ENCODE measurements around the gene RELT. TPM values are rescaled to one million over a fixed set of nuclear protein-coding genes. Genes with fewer than 3 reads are reported as not detected.

Gene RELT
- total and polyA plus RNA-seq, 3 experiments from 2014 or later = 7.5 to 23.4 (median 23.4) TPM

DNA sequence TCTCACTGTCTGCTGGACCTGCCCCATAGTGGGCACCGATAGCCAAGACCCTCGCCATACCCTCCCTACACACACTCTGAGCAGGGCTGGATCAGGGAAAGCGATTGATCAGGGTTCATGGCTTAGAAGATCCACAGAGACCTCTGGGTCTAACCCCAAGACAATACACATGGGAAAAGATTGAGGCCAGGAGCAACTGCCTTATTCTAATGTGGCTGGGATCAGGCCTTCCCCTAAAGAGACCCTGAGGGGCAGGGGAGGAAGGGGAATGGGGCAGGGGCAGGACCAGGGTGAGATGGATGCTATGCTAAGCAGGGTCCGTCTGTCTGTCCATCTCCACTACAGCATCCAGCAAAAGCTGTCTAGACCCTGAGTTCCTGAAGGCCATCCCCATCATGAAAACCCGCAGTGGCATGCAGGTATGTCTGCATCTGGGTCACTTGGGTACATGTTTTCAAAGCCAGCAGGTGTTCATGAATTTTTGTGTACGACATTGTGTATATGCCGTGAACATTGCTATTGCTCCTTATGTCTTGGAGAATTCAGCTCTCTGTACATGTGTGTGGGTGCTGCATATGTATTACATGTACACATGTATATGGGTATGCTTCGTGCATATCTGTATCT is 15.3 kb upstream of the RELT start:
- peak overlapping the region in 4 of 8 donors; percentile 44 to 64 (median 52) for H3K27ac Mint-ChIP-seq
- Histone ChIP-seq H3K36me3 (ENCODE audit: insufficient read depth, low read length) (no peaks in the 10 kb centered on the region), H3K9me3 (ENCODE audit: low read length) (no peaks in the 10 kb centered on the region), H3K4me3 (ENCODE audit: low read length) (no peak overlapping the region), H3K27me3 (ENCODE audit: insufficient read depth, low read length, poor library complexity, severe bottlenecking) (no peaks in the 10 kb centered on the region), H3K4me1 (ENCODE audit: insufficient read depth, low read length) (peaks cover 4% of the 10 kb centered on the region), H3K27ac (ENCODE audit: low read depth, low read length) (no peak overlapping the region)
- no peak for DNase-seq
- peaks cover 3 to 9% (median 9%) of the 10 kb centered on the region in 3 donors for H3K4me1 Mint-ChIP-seq
- H3K27me3 Mint-ChIP-seq = no peaks in the 10 kb centered on the region
- no peak overlapping the region for H3K4me3 Mint-ChIP-seq
- peaks cover 0 to under 1% (median 0%) of the 10 kb centered on the region in 3 donors for H3K36me3 Mint-ChIP-seq
- H3K9me3 Mint-ChIP-seq = no peaks in the 10 kb centered on the region
- ChIA-PET POLR2A (interaction anchor here (0.7 kb wide), 1 partner anchor 9 kb away, joined by 3 read pairs; no protein-coding TSS in a partner anchor), CTCF (interaction anchor here (1.0 to 14.5 kb wide), 3 partner anchors 8 to 35 kb away, joined by 3 to 119 read pairs (median 3); no protein-coding TSS in a partner anchor)

DNA sequence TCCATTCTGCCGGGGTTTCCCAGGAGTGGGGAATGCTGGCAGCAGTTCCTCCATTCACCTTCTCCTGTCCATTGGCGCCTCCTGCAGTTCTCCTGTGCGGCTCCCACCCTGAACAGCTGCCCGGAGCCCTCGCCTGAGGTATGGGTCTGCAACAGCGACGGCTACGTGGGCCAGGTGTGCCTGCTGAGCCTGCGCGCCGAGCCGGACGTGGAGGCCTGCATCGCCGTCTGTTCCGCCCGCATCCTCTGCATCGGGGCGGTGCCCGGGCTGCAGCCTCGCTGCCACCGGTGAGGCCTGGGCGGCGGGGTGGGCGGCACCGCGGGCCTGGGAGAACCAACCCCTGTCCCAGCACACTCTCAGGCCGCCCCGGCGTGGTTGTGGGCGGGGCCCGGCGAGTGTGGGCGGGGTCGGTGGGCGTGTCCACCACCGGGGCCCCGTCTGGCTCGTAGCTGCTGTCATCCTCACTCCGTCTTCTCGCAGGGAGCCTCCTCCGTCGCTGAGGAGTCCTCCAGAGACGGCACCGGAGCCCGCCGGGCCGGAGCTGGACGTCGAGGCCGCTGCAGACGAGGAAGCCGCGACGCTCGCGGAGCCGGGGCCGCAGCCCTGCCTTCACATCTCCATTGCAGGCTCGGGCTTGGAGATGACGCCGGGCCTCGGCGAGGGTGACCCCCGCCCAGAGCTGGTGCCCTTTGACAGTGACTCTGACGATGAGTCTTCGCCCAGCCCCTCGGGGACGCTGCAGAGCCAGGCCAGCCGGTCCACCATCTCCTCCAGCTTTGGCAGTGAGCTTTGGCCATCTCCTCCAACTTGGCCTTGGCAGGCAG is 14.0 kb upstream of the RELT start:
- Mint-ChIP-seq H3K4me3 (no peak overlapping the region), H3K9me3 (no peaks in the 10 kb centered on the region), H3K27ac (peak overlapping the region in 6 of 8 donors; percentile 35 to 78 (median 63)), H3K27me3 (peaks cover 0 to 2% of the 10 kb centered on the region in 2 donors), H3K4me1 (peaks cover 16 to 22% (median 21%) of the 10 kb centered on the region in 3 donors), H3K36me3 (peaks cover 0 to 7% (median 0%) of the 10 kb centered on the region in 3 donors)
- Histone ChIP-seq H3K36me3 (ENCODE audit: insufficient read depth, low read length) (no peaks in the 10 kb centered on the region), H3K9me3 (ENCODE audit: low read length) (no peaks in the 10 kb centered on the region), H3K4me3 (ENCODE audit: low read length) (no peak overlapping the region), H3K4me1 (ENCODE audit: insufficient read depth, low read length) (peaks cover 16% of the 10 kb centered on the region), H3K27ac (ENCODE audit: low read depth, low read length) (no peak overlapping the region), H3K27me3 (ENCODE audit: insufficient read depth, low read length, poor library complexity, severe bottlenecking) (no peaks in the 10 kb centered on the region)
- ChIA-PET POLR2A (no interaction called here), CTCF (interaction anchor here (1.3 to 14.5 kb wide), 2 partner anchors 10 to 27 kb away, joined by 4 to 119 read pairs; no protein-coding TSS in a partner anchor)
- DNase-seq = no peak

DNA sequence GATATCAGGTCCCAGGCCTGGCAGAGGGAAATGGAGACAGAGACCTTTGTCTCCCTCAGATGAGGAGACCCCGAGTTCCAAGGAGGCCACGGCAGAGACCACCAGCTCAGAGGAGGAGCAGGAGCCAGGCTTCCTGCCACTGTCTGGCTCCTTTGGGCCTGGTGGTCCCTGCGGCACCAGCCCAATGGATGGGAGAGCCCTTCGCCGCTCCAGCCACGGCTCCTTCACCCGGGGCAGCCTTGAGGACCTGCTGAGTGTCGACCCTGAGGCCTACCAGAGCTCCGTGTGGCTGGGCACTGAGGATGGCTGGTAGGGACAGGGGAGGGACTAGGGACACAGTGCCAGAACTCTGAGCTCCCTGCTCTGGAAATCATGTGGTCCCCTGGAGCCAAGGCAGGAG is 13.1 kb upstream of the RELT start:
- peaks cover 26% of the 10 kb centered on the region for H3K4me1 ChIP-seq (ENCODE audit: insufficient read depth, low read length)
- peaks cover 21 to 31% (median 23%) of the 10 kb centered on the region in 3 donors for H3K4me1 Mint-ChIP-seq
- no peaks in the 10 kb centered on the region for H3K36me3 ChIP-seq (ENCODE audit: insufficient read depth, low read length)
- H3K9me3 ChIP-seq (ENCODE audit: low read length) = no peaks in the 10 kb centered on the region
- H3K27me3 Mint-ChIP-seq = peaks cover 0 to 2% of the 10 kb centered on the region in 2 donors
- no peak overlapping the region for H3K27ac ChIP-seq (ENCODE audit: low read depth, low read length)
- H3K4me3 Mint-ChIP-seq = no peak overlapping the region
- H3K27ac Mint-ChIP-seq = peak overlapping the region in 5 of 8 donors; percentile 35 to 96 (median 78)
- no peak for DNase-seq
- no peak overlapping the region for H3K4me3 ChIP-seq (ENCODE audit: low read length)
- no peaks in the 10 kb centered on the region for H3K9me3 Mint-ChIP-seq
- peaks cover 0 to 7% (median 0%) of the 10 kb centered on the region in 3 donors for H3K36me3 Mint-ChIP-seq
- ChIA-PET CTCF (interaction anchor here (1.0 to 14.5 kb wide), 3 partner anchors 10 to 28 kb away, joined by 3 to 119 read pairs (median 4); no protein-coding TSS in a partner anchor), POLR2A (no interaction called here)
- no peaks in the 10 kb centered on the region for H3K27me3 ChIP-seq (ENCODE audit: insufficient read depth, low read length, poor library complexity, severe bottlenecking)

DNA sequence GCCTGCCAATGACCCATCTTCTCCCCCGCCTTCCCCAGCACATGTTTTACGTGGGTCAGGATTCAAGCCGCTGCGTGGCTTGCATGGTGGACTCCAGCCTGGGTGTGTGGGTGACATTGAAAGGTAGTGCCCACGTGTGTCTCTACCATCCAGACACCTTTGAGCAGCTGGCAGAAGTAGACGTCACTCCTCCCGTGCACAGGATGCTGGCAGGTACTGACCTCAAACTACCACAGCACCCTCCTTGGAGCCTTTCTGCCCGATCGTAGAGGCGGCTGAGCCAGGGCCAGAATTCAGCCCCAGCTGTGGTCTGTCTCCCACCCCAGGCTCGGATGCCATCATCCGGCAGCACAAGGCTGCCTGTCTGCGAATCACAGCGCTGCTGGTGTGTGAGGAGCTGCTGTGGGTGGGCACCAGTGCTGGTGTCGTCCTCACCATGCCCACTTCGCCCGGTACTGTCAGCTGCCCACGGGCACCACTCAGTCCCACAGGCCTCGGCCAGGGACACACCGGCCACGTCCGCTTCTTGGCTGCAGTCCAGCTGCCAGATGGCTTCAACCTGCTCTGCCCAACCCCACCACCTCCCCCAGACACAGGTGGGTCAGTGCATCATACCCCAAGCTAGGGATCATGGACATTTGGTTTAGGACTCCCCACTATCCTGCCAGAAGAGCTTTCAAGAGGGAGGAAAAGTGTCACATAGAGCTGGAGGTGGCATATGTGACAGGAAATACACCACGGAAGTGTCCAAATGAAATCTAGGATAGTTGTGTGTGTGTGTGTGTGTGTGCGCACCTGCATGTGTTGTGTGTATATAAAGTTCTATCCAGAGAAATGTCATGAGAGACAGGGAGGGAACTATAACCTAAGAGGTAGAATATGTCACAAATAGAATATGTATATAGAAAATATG is 10.6 kb upstream of the RELT start:
- Mint-ChIP-seq H3K36me3 (peaks cover 0 to 7% (median 0%) of the 10 kb centered on the region in 3 donors), H3K27me3 (peaks cover 0 to 2% of the 10 kb centered on the region in 2 donors), H3K9me3 (no peaks in the 10 kb centered on the region), H3K4me3 (peak overlapping the region; percentile 37 to 81 (median 55)), H3K27ac (peak overlapping the region; percentile 89 to 99 (median 96)), H3K4me1 (peaks cover 25 to 35% (median 28%) of the 10 kb centered on the region in 3 donors)
- no peaks in the 10 kb centered on the region for H3K9me3 ChIP-seq (ENCODE audit: low read length)
- ChIA-PET CTCF (interaction anchor here (0.9 to 14.5 kb wide), 8 partner anchors 8 to 58 kb away, joined by 3 to 119 read pairs (median 4); partner anchors contain the start of gene ARHGEF17), POLR2A (interaction anchor here (0.8 to 1.5 kb wide), 2 partner anchors 19 to 28 kb away, joined by 3 to 4 read pairs; no protein-coding TSS in a partner anchor)
- H3K4me1 ChIP-seq (ENCODE audit: insufficient read depth, low read length) = peaks cover 28% of the 10 kb centered on the region
- H3K27ac ChIP-seq (ENCODE audit: low read depth, low read length) = peak overlapping the region; percentile 27
- no peaks in the 10 kb centered on the region for H3K27me3 ChIP-seq (ENCODE audit: insufficient read depth, low read length, poor library complexity, severe bottlenecking)
- peak in 1 of 5 donors; percentile 34 for DNase-seq
- no peaks in the 10 kb centered on the region for H3K36me3 ChIP-seq (ENCODE audit: insufficient read depth, low read length)
- no peak overlapping the region for H3K4me3 ChIP-seq (ENCODE audit: low read length)

DNA sequence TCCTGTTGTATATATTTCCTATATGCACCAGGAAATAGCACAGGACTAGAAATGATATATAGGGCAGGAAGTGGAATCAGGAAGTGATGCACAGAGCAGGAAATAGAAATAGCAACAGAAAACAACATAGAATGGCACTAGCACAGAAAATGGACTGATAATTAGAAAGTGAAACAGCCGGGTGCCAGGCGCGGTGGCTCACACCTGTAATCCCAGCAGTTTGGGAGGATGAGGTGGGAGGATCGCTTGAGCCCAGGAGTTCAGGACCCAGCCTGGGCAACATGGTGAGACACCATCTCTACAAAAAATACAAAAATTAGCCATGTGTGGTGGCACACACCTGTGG is 10.0 kb upstream of the RELT start:
- H3K27me3 Mint-ChIP-seq = peaks cover 0 to 2% of the 10 kb centered on the region in 2 donors
- peaks cover 25 to 35% (median 28%) of the 10 kb centered on the region in 3 donors for H3K4me1 Mint-ChIP-seq
- ChIA-PET CTCF (interaction anchor here (1.0 to 14.5 kb wide), 8 partner anchors 9 to 31 kb away, joined by 3 to 119 read pairs (median 4); partner anchors contain the start of gene RELT), POLR2A (interaction anchor here (0.8 to 1.5 kb wide), 2 partner anchors 19 to 27 kb away, joined by 3 to 4 read pairs; no protein-coding TSS in a partner anchor)
- H3K27ac Mint-ChIP-seq = peak overlapping the region; percentile 89 to 99 (median 96)
- DNase-seq = peak in 3 of 5 donors; percentile 44 to 72 (median 64)
- Histone ChIP-seq H3K27ac (ENCODE audit: low read depth, low read length) (peak overlapping the region; percentile 41), H3K4me1 (ENCODE audit: insufficient read depth, low read length) (peaks cover 28% of the 10 kb centered on the region), H3K9me3 (ENCODE audit: low read length) (no peaks in the 10 kb centered on the region), H3K27me3 (ENCODE audit: insufficient read depth, low read length, poor library complexity, severe bottlenecking) (no peaks in the 10 kb centered on the region), H3K36me3 (ENCODE audit: insufficient read depth, low read length) (no peaks in the 10 kb centered on the region), H3K4me3 (ENCODE audit: low read length) (peak overlapping the region; percentile 22)
- no peaks in the 10 kb centered on the region for H3K9me3 Mint-ChIP-seq
- H3K4me3 Mint-ChIP-seq = peak overlapping the region; percentile 37 to 81 (median 55)
- peaks cover 0 to 7% (median 0%) of the 10 kb centered on the region in 3 donors for H3K36me3 Mint-ChIP-seq

DNA sequence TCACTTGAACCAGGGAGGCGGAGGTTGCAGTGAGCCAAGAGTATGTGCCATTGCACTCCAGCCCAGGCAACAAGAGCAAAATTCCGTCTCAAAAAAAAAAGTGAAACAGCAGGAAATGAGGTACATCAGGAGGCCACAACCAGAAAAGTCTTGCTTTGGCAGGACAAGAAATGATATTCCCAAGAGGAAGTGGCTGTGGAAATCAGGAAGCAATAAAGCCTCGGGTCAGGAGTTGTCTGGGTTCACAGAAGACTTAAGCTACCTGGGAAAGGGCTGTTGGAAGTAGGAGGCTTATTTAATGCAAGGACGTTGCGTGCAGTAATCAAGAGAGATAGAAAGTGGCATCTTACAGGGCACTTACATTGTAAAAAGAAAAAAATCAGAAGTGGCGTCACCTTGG is 9.2 kb upstream of the RELT start:
- Histone ChIP-seq H3K27ac (ENCODE audit: low read depth, low read length) (no peak overlapping the region), H3K27me3 (ENCODE audit: insufficient read depth, low read length, poor library complexity, severe bottlenecking) (no peaks in the 10 kb centered on the region), H3K9me3 (ENCODE audit: low read length) (no peaks in the 10 kb centered on the region), H3K4me1 (ENCODE audit: insufficient read depth, low read length) (peaks cover 28% of the 10 kb centered on the region), H3K4me3 (ENCODE audit: low read length) (no peak overlapping the region), H3K36me3 (ENCODE audit: insufficient read depth, low read length) (no peaks in the 10 kb centered on the region)
- peaks cover 0 to 7% (median 0%) of the 10 kb centered on the region in 3 donors for H3K36me3 Mint-ChIP-seq
- H3K27ac Mint-ChIP-seq = peak overlapping the region; percentile 84 to 99 (median 95)
- POLR2A ChIA-PET = no interaction called here
- CTCF ChIA-PET = interaction anchor here (1.0 to 14.5 kb wide), 5 partner anchors 8 to 14 kb away, joined by 3 to 119 read pairs (median 5); partner anchors contain the start of gene RELT
- H3K9me3 Mint-ChIP-seq = no peaks in the 10 kb centered on the region
- H3K4me3 Mint-ChIP-seq = peak overlapping the region in 6 of 7 donors; percentile 22 to 81 (median 52)
- DNase-seq = no peak
- peaks cover 25 to 35% (median 28%) of the 10 kb centered on the region in 3 donors for H3K4me1 Mint-ChIP-seq
- H3K27me3 Mint-ChIP-seq = peaks cover 0 to 2% of the 10 kb centered on the region in 2 donors

DNA sequence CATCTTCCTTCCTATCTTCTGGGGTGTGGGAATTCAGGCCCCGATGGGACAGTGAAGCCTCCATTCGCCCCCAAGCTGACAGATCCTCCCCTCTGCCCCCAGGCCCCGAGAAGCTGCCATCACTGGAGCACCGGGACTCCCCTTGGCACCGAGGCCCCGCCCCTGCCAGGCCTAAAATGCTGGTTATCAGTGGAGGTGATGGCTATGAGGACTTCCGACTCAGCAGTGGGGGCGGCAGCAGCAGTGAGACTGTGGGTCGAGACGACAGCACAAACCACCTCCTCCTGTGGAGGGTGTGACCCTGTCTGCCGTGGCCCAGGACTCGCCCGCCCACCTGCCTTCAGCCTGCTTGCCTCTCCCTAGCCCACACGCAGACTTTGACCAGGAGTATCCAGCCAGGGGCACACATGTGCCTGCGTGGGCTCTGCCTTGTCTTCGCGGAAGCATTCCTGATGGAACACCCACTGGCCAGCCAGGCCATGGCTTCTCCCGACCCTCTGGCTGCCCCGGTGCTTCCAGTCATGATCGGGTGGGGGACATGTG is 8.6 kb upstream of the RELT start:
- Mint-ChIP-seq H3K27ac (peak overlapping the region; percentile 83 to 99 (median 94)), H3K9me3 (no peaks in the 10 kb centered on the region), H3K27me3 (peaks cover 0 to 2% of the 10 kb centered on the region in 2 donors), H3K36me3 (peaks cover 0 to 7% (median 0%) of the 10 kb centered on the region in 3 donors), H3K4me3 (peak overlapping the region in 3 of 7 donors; percentile 22 to 81 (median 54)), H3K4me1 (peaks cover 25 to 35% (median 28%) of the 10 kb centered on the region in 3 donors)
- Histone ChIP-seq H3K4me1 (ENCODE audit: insufficient read depth, low read length) (peaks cover 28% of the 10 kb centered on the region), H3K36me3 (ENCODE audit: insufficient read depth, low read length) (no peaks in the 10 kb centered on the region), H3K27ac (ENCODE audit: low read depth, low read length) (no peak overlapping the region), H3K9me3 (ENCODE audit: low read length) (no peaks in the 10 kb centered on the region), H3K4me3 (ENCODE audit: low read length) (no peak overlapping the region), H3K27me3 (ENCODE audit: insufficient read depth, low read length, poor library complexity, severe bottlenecking) (no peaks in the 10 kb centered on the region)
- ChIA-PET POLR2A (no interaction called here), CTCF (interaction anchor here (1.4 to 14.5 kb wide), 3 partner anchors 9 to 15 kb away, joined by 4 to 119 read pairs (median 5); partner anchors contain the start of gene RELT)
- DNase-seq = no peak

Data from CD8-positive, alpha-beta memory T cell (primary cell).